NCI-H128 (cell line): Measurements from ENCODE around the gene FRYL.
"Not testable (repeated sequence)": the region's sequence is repeated elsewhere in the genome, so short reads cannot be mapped to it uniquely, and the experiment has no call there.

Experiments used
- DNase-seq: peaks from one replicate; lab custom pipeline; 2025; ENCODE audit not compliant: unreplicated experiment; lab: John Stamatoyannopoulos, UW

FRYL gene

DNA sequence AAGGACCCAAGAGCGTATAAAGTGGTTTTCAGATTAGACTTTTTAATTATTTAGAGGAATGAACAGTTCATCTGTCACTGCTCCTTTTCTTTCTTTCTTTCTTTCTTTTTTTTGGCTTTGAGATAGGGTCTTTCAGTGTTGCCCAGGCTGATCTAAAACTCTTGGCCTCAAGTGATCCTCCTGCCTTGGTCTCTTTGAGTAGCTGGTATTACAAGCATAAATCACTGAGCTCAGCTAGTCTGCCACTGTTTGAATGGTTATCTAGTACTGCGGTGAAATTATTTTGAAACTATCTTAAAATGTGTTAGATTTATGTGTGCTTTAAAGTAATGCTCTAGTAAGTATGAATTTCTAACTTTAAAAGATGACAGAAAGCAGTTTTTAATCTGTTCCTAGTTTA is 6.5 kb upstream of the FRYL start:
- no peak for DNase-seq

DNA sequence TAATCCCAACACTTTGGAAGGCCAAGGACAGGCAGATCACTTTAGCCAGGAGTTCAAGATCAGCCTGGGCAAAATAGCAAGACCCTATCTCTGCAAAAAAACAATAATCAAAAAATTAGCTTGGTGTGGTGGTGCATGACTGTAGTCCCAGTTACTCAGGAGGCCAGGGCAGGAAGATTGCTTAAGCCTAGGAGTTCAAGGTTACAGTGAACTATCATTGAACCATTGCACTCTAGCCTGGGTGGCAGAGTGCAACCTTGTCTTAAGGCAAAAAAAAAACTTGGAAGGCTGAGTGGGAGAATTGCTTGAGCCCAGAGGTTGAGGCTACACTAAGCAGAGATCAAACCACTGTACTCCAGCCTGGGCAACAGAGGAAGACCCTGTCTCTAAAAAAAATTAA is 5.2 kb upstream of the FRYL start:
- no peak for DNase-seq

DNA sequence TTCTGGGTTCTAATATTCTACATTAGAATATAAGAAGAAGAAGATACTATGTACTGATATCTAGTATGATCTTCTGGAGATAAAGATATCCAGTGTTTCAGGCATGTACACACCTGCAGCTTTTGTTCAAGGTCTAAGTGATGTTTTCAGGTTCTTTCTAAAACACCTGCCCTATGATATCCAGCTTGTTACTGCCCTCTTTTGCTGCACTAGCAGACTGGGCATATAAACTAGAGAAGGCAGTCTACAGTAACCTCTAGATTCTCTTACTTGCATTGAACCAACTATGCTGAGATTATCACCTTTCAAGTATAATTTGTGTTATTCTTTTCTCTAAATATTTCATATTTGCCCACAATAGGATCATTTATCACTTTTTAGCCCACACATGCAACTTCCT is 1.9 kb upstream of the FRYL start:
- no peak for DNase-seq

DNA sequence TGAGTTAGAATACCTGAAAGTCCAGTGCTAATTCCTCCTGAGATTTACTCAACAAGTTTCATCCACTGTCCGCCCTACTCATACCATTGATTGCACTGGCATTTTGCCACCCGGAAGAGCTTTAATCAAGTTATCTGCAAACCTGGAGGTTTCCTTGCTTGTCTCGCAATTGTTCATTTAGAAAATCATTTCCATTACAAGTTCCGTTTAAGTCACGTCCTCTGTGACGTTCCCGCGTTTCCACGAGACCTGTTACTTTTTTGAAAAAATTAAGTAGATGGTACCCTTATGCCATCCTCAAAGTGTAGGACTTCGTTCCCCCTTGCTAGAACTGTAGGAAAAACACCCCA is 761 bp upstream of the FRYL start:
- no peak for DNase-seq

DNA sequence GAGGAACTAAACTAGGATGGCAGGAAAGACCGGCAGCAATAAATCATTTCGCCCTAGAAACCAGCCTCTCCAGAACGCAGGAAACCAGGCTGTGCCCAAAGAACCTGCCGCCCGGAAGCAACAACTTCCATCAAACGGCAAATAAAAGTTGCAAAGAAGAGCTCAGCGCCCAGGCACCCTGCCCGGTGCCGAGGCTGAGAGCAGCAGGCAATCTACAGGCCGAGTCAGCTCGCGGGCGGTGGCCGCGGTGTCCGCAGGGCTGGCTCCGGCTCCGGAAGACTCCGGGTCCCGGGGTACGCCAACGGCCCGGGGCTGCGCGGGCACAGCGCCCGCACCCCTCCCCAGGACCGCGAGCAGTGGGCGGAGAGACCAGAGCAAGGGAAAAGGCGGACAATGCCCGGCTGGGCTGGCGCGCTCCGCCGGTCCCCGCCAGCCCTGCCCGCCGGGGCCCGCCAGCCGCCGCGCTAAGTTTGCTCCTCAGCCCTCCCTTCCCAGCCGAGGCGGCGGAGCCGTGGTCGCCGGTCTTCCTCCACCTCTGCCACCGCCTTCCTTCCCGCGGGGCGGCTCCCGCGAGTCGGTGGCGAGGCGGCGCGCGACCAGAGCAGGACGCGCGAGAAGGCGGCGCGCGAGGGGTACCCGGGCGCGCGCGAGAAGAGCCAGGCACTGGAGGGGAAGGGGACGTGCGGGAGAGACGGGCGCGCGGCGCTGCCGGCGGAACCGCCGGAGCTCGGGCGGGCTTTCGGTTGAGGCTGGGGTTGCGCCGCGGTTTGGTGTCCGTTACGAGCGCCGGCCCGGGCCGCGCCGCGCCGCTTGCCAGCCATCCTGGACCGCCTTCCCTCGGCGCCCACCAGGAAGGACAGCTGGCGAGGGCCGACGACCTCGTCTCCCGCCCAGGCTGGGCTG is 733 bp downstream of the FRYL start:
- DNase-seq = no peak

DNA sequence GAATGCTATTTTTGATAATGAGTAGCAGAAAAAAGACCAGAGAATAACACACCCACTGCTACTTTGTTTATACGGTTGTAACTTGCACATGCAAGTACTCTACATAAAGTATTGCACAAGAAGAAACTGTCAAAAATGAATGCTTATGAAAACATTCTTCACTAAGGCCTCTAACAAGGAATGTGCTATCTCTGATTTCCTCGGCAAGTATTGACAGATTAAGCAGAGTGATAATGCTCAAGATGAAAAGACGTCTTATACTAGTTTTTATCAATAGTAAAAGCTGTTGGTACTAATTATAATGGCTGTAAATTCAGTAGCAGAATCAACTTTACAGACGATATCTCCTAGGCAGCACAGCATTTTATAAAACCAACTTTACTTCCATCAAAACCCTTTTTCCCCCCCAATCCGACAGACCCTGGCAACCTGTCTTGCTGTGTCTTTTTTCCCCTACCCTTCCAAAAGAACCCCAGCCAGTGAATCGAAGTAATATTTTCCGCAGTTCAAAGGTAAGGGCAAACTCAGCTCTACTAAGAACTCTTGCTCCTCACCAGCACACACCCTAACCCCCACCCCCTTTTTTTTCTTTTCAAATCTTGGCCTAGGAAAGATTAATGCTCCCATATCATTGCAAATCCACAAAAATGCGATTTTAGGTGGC is 1.5 kb downstream of the FRYL start:
- no peak for DNase-seq

DNA sequence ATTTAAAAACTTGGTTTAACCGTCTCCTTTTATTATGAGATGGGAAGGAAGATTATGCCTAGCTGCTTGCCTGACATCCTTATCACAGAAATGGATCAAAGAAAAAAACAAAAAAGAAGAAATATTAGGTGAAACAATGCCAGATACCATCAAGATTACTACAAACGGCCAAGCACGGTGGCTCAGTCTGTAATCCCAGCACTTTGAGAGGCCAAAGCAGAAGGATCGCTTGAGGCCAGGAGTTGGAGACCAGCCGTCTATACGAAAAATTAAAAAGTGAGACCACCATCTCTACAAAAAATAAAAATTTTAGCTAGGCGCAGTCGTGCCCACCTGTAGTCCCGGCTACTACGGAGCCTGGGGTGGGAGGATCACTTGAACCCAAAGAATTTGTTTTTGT is 2.3 kb downstream of the FRYL start:
- no peak for DNase-seq

DNA sequence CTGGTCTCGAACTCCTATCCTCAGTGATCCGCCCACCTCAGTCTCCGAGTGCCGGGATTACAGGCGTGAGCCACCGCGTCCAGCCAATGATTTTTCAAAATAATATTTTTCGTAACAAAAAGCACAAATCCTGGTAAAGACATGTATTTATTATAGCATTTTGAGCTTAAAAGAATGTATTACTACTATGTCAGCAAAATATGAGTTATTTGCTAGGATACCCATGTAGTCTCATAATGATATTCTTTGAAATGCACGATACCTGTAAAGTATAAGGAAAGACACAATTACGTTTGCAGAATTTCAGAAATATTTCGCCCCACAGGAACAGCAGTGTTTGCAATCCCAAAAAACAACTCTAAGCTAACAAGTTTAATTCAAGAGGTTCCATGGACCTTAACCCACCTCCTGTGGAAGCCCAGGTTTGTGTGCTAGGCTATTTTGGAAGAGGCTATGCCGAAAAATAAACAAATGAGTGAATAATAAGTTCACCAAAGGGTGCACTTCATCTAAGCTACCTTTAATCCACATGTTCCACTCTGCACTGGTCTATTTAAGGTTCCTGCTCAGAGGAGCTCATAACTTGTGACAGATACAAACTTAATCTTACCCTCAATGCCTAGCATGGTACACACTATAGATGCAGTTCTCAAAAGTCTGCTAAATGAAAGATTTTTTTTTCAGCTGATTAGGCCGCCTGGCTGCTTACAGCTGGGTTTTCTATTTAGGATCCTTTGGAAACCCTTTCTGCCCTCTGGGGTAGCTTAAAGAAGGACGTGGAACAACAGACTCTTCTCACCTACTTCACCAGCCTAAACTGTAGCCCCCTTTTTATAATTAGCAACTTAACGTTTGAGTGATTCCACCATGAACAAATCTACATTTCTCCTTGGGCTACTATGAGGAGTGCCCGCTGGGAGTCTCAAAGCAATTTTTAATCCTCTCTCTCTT is 5.0 kb downstream of the FRYL start:
- DNase-seq = no peak

DNA sequence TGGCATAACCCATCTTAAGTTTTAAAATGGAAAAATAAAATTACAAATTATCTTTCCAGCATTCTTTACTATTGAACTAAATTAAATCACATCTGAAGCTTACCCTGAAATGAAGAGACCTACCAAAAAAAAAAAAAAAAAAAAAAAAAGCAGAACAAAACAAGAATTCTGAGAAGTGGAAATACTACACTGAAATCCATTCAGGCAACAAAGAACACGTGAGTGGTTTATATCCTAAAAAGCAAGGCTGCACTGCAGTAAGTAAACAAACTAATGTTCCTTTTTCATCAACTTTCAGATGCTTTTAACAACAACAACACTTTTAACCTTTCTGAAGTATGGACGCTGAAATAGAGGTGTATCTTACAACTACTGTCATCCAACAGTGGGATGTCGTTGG is 7.5 kb downstream of the FRYL start:
- DNase-seq = no peak

DNA sequence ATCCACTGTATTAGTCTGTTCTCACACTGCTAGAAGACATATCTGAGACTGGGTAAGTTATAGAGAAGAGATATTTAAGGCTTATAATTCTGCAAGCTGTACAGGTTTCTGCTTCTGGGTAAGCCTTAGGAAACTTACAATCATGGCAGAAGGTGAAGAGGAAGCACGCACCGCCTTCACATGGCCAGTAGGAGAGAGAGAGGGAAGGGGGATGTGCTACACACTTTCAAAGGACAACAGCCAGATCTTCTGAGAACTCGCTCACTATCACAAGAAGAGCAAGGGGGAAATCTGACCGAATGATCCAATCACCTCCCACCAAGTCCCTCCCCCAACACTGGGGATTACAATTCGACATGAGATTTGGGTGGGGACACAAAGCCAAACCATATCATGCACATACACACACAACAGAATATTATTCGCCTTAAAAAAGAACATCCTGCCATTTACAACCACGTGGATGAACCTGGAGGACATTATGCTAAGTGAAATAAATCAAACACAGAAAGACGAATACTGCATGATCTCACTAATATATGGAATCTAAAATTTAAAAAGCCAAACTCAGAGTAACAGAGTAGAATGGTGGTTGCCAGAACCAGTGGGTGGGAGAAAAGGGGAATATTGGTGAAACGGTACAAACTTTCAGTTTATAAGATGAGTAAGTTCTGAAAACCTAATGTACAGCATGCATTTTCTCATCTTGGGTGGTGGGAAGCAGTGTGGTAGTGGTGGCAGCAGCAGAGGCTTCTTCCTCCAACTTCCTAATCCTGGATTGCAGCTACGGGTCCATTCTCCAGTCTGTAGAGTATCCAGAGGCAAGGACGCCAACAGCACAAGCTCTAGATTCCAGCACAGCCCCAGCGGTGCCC is 12.8 kb downstream of the FRYL start:
- DNase-seq = no peak

DNA sequence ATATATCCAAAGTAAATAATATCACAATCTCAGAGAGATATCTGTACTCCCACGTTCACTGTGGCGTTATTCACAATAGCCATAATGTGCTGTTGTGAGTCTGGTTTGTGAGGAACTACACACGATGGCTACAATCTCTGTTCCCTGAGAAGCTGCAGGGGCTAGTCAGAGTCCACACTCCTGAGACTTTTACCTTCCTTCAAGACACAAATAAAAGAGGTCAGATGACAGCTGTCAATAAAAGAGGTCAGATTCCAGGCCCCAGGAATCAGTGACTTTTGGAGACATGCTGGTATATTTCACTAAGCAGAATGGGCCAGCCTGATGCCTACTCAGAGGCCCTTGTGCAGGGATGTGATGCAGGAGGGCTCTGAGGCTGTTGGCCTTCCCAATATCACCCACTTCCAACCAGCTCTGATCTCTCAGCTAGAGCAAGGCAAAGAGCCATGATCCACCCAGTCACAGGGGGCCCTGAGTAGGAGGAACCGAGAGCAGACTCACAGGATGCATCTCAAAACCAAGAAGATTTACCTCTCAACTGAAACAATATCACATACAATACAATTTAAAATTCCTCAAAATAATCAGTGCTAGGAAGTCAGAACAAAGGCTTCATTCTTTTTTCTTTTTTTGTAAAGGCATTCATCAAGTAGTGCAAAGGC is 13.8 kb downstream of the FRYL start:
- DNase-seq = no peak

DNA sequence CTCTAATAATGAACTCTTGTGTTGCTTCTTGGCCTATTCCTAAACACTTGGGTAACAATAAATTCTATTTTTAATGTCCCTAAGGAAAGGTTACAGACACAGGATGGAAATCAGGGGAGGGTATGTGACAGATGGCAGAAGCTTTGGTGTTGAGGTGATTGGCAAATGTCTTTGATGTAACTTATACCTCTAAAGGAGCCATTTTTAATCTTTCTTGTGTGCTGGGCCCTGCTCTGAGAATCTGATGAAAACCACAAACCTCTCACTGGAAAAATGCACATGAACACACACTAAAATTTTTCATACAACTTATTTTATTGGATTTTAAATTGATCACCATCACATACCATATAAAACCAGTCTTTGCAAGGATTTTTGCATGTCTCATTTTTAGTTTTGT is 17.7 kb downstream of the FRYL start:
- DNase-seq = no peak

DNA sequence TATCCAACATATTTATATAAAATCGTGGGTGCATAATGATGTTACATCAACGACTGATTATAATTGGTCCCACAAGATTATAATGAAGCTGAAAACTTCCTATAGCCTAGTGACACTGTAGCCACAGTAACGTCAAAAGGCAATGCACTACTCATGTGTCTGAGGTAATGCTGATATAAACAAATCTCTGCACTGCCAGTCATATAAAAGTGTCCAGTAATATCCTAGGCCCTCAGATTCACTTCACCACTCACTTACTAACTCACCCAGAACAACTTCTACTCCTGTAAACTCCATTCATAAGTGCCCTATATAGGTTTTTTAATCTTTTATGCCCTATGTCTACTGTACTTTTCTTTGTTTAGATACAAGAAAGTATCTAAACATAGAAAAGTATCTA is 18.8 kb downstream of the FRYL start:
- no peak for DNase-seq

DNA sequence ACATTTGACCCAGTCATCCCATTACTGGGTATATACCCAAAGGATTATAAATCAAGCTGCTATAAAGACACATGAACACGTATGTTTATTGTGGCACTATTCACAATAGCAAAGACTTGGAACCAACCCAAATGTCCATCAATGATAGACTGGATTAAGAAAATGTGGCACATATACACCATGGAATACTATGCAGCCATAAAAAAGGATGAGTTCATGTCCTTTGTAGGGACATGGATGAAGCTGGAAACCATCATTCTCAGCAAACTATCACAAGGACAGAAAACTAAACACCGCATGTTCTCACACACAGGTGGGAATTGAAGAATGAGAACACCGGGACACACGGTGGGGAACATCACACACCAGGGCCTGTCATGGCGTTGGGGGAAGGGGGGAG is 21.4 kb downstream of the FRYL start:
- DNase-seq = not testable (repeated sequence)

DNA sequence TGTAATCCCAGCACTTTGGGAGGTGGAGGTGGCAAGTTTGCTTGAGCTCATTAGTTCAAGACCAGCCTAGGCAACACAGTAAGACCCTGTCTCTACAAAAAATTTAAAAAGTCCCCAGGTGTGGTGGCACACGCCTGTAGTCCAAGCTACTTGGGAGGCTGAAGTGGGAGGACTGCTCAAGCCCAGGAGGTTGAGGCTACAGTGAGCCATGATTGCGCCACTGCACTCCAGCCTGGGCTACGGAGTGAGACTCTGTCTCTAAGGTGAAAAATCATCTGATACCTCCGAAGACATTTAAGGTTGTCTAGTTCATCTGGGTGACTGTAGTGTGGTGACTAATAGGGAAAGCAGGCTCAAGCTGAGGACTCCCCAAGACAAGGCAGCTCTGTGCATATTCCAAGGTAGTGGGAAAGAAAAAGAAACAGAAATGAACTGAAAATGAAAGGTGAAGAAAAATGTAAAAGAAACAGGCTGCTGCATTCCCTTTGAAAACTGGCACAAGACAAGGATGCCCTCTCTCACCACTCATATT is 23.3 kb downstream of the FRYL start:
- DNase-seq = no peak

DNA sequence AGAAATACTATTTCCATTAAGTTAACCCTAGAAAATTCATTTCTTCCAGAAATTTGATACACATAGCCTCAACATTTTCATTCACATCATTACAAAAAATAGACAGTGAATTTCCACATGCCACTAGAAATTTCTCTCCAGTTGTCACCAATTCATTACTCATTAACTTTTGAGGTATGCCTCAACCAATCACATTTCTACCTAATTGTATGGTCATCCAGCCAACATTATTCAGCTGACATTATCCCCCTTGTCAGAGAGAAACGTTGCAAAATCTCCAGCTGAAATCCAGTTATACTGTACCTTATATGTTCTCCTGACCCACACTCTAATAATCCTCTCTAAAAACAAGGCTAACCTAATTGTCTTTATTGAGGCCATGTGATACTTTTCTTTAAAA is 24.8 kb downstream of the FRYL start:
- DNase-seq = no peak

DNA sequence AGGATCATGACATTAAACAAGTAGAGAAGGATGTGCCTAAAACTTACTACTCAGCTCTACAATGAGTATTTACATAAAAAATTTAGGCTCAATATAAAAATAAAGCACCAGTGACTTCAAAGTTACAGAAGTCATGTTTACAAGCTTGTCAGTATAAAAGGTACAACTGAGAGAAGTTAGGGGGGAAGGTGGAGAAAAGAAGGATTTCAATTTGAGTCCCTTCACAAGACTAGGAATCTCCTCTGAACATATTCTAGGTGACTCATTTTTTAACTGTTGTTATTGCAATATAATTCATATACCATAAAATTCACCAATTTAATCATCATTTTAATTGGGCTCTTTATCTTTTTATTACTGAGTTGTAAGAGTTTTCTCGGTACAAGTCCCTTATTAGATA is 26.9 kb downstream of the FRYL start:
- DNase-seq = no peak

DNA sequence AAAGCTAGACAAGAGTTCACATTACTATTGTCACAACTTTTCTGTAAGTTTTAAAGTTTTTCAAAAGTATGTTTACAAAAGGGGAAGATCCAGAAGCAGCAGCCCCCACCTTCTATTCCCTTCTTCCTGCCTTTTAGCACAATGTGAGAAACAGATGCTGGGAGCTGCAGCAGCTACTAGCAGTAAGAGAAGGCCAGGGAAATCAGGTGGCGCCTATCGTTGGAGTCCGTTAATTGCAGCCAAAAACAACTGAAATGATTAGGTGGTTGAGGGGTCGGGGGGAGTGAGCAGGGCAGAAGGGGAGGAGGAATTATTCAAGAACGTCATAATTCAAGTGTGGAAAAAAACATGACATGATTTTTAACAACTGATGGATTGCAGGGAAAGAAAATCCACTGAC is 27.4 kb downstream of the FRYL start:
- DNase-seq = no peak

DNA sequence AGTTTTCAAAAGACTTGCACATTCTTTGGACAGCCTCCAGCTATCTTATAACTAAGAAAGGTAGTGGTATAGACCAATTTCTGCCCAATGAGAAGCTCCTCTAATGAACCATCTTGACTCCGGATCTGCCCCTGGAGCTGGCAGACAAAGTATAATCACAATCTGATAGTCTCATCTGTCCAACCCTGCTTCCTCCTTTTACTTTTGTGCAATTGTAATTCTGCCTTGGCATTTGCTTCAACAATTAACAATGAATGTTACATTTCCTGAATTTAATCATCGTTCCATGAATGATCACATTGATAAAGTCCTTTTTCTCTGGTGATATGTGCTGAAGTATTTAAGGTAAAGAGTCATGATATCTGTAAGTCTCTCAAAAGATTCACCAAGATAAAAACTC is 27.8 kb downstream of the FRYL start:
- DNase-seq = no peak
